ENCODE measurements around the gene OSBPL5.

DNA sequence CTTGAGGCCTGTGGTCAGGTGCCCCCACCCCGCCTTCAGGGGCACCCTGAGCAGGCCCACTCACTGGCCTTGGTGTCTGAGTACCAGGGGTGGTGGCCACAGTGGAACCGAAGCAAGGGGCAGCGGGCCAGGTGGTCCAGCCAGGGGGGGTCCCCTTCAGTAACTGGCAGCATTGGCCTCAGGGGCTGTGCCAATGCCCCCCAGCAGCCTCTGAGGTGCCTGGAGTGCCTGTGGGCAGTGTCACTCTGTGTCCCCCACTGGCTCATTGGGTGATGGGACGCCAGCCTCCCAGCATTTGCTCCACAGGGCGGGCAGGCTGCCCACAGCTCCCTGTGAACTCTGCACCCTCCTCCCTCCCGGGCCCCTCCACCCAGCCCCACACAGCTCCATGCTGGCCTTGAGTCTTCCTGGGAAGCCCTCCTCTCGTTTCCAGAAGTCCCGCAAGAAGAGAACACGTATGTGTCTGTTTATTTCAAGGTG lies 78.4 kb downstream of the OSBPL5 start:
- no peak for TF ChIP-seq RAD21 (CRISPR knock-in tag; conservative IDR thresholded peaks at IDR 0.05 in 1 of 2, IDR thresholded peaks at IDR 0.05 in 1 of 2)
- TF ChIP-seq THRB (CRISPR knock-in tag; conservative IDR thresholded peaks at IDR 0.05): no peak
- TF ChIP-seq FOXK1 (CRISPR knock-in tag; IDR thresholded peaks at IDR 0.05; ENCODE audit: borderline replicate concordance): no peak
- TF ChIP-seq NFATC3 (IDR thresholded peaks at IDR 0.05): no peak
